HFFc6 (cell line): Measurements from ENCODE around the gene CABLES1. TPM values are rescaled to one million over a fixed set of nuclear protein-coding genes. Genes with fewer than 3 reads are reported as not detected.
"Not testable (repeated sequence)": the region's sequence is repeated elsewhere in the genome, so short reads cannot be mapped to it uniquely, and the experiment has no call there.

Experiments used
- DNase-seq: peaks from one replicate; pipeline ENCODE4 v3.0.0-alpha.2; 2018
- H3K27ac Mint-ChIP-seq: 2 replicates; pipeline ENCODE4 v1.8.0; 2020; ENCODE audit warnings: mild to moderate bottlenecking, mixed read lengths
- H3K27me3 Mint-ChIP-seq: 2 replicates; pipeline ENCODE4 v1.8.0; 2021; ENCODE audit warnings: mild to moderate bottlenecking, moderate library complexity, mixed read lengths; ENCODE audit not compliant: insufficient read depth
- H3K36me3 Mint-ChIP-seq: 2 replicates; pipeline ENCODE4 v1.8.0; 2021; ENCODE audit warnings: low read depth, mixed read lengths
- H3K4me1 Mint-ChIP-seq: 2 replicates; pipeline ENCODE4 v1.8.0; 2020; ENCODE audit warnings: low read depth, mixed read lengths
- H3K4me3 Mint-ChIP-seq: 2 replicates; pipeline ENCODE4 v1.8.0; 2020; ENCODE audit warnings: mild to moderate bottlenecking, moderate library complexity, mixed read lengths
- H3K9me3 Mint-ChIP-seq: 2 replicates; pipeline ENCODE4 v1.8.0; 2020; ENCODE audit warnings: mild to moderate bottlenecking, mixed read lengths
- total RNA-seq, 6 experiments: library from RNA; stranded (reverse); fragmentation: NEBNext Ultra II Directional; extraction: Animal tissue kit (Norgen Biotek cat#: 25700); gene quantifications; 2 replicates in 1 of 6; 3 replicates in 5 of 6; pipeline ENCODE4 v1.2.3, GENCODE V29; 2021
- TF ChIP-seq, protein P1 (sequence below): fragments of 200-600 bp; sonication (generic); IDR thresholded peaks from 2 replicates; pipeline ENCODE4 v1.5.0; 2021; ENCODE audit warnings: antibody characterized with exemption, mild to moderate bottlenecking

Gene CABLES1
- total RNA-seq, 6 experiments from 2014 or later: 6.2 to 9.3 (median 8.5) TPM

GRCh38 chr18:23093772-23094171 is 41.5 kb upstream of the CABLES1 start:
- DNase-seq: no peak
- Mint-ChIP-seq H3K36me3 (no peaks in the 10 kb centered on the region), H3K27me3 (peaks cover 15% of the 10 kb centered on the region), H3K4me3 (no peak overlapping the region), H3K4me1 (peaks cover 28% of the 10 kb centered on the region), H3K9me3 (no peaks in the 10 kb centered on the region), H3K27ac (no peak overlapping the region)
- TF ChIP-seq, protein P1, sequence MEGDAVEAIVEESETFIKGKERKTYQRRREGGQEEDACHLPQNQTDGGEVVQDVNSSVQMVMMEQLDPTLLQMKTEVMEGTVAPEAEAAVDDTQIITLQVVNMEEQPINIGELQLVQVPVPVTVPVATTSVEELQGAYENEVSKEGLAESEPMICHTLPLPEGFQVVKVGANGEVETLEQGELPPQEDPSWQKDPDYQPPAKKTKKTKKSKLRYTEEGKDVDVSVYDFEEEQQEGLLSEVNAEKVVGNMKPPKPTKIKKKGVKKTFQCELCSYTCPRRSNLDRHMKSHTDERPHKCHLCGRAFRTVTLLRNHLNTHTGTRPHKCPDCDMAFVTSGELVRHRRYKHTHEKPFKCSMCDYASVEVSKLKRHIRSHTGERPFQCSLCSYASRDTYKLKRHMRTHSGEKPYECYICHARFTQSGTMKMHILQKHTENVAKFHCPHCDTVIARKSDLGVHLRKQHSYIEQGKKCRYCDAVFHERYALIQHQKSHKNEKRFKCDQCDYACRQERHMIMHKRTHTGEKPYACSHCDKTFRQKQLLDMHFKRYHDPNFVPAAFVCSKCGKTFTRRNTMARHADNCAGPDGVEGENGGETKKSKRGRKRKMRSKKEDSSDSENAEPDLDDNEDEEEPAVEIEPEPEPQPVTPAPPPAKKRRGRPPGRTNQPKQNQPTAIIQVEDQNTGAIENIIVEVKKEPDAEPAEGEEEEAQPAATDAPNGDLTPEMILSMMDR: no peak

GRCh38 chr18:23094411-23095190 is 40.7 kb upstream of the CABLES1 start:
- peaks cover 15% of the 10 kb centered on the region for H3K27me3 Mint-ChIP-seq
- H3K36me3 Mint-ChIP-seq: no peaks in the 10 kb centered on the region
- TF ChIP-seq, protein P1: no peak
- H3K4me1 Mint-ChIP-seq: peaks cover 31% of the 10 kb centered on the region
- no peak overlapping the region for H3K4me3 Mint-ChIP-seq
- no peak overlapping the region for H3K27ac Mint-ChIP-seq
- no peaks in the 10 kb centered on the region for H3K9me3 Mint-ChIP-seq
- DNase-seq: no peak

- peaks cover 14% of the 10 kb centered on the region for H3K27me3 Mint-ChIP-seq
- no peak for DNase-seq
- H3K4me1 Mint-ChIP-seq: peaks cover 28% of the 10 kb centered on the region
- H3K9me3 Mint-ChIP-seq: no peaks in the 10 kb centered on the region
- no peaks in the 10 kb centered on the region for H3K36me3 Mint-ChIP-seq
- no peak overlapping the region for H3K27ac Mint-ChIP-seq
- TF ChIP-seq, protein P1: peak; percentile 36
- no peak overlapping the region for H3K4me3 Mint-ChIP-seq
Observed at GRCh38 chr18:23095463-23095862, 39.8 kb upstream of the CABLES1 start.

DNA sequence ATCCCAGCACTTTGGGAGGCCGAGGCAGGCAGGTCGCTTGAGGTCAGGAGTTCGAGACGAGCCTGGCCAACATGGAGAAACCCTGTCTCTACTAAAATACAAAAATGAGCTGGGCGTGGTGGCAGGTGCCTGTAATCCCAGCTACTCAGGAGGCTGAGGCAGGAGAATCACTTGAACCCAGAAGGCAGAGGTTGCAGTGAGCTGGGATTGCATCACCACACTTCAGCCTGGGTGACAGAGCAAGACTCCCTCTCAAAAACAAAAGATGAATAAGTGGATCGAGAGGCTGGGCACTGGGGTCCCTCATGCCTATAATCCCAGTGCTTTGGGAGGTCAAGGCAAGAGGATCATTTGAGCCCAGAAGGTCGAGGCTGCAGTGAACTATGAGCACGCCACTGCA is 38.3 kb upstream of the CABLES1 start:
- not testable (repeated sequence) for DNase-seq, H3K4me3 Mint-ChIP-seq, H3K27ac Mint-ChIP-seq, H3K9me3 Mint-ChIP-seq, H3K36me3 Mint-ChIP-seq
- peaks cover 23% of the 10 kb centered on the region for H3K4me1 Mint-ChIP-seq
- H3K27me3 Mint-ChIP-seq: peaks cover 14% of the 10 kb centered on the region

DNA sequence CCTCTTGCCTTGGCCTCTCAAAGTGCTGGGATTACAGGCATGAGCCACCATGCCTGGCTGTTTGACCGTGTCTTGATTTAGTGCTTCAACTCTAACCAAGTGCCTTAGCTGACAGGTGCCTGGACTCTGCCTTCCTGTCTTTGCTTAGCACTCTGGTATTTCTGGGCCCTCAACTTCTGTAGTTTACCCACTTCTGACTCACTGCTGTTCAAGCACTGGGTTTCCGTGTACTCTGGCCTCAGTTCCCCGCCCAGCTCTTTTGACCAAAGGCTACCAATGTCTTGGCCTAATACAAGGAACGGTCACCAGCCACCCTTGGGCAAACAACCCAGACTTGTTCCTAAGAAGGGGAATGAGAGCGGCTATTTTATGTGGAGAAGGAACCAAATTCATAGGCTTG is 35.7 kb upstream of the CABLES1 start:
- no peaks in the 10 kb centered on the region for H3K9me3 Mint-ChIP-seq
- H3K27ac Mint-ChIP-seq: no peak overlapping the region

GRCh38 chr18:23101861-23102432 is 33.3 kb upstream of the CABLES1 start:
- Mint-ChIP-seq H3K4me3 (no peak overlapping the region), H3K9me3 (no peaks in the 10 kb centered on the region), H3K27ac (no peak overlapping the region), H3K36me3 (no peaks in the 10 kb centered on the region), H3K27me3 (peaks cover 2% of the 10 kb centered on the region), H3K4me1 (peaks cover 24% of the 10 kb centered on the region)
- no peak for DNase-seq
- TF ChIP-seq, protein P1: no peak

More for the DNA sequence above, 35.7 kb upstream of the CABLES1 start:
- H3K36me3 Mint-ChIP-seq: no peaks in the 10 kb centered on the region
- H3K4me3 Mint-ChIP-seq: no peak overlapping the region
- no peak for DNase-seq
- TF ChIP-seq, protein P1: no peak
- H3K27me3 Mint-ChIP-seq: peaks cover 10% of the 10 kb centered on the region
- H3K4me1 Mint-ChIP-seq: peaks cover 16% of the 10 kb centered on the region
